AG09319 (cell line): ENCODE results near the gene ITGAD.

Experiments used
- DNase-seq: peaks from one replicate; pipeline ENCODE4 v3.0.0-alpha.2; 2010; ENCODE audit warnings: low read depth; ENCODE audit errors: extremely low read depth
- TF ChIP-seq, protein P1 (sequence below): IDR thresholded peaks from 2 replicates; pipeline ENCODE4 v1.5.1; 2011; ENCODE audit warnings: low read depth, mild to moderate bottlenecking, inconsistent platforms, low read length, moderate library complexity

The ITGAD gene

DNA sequence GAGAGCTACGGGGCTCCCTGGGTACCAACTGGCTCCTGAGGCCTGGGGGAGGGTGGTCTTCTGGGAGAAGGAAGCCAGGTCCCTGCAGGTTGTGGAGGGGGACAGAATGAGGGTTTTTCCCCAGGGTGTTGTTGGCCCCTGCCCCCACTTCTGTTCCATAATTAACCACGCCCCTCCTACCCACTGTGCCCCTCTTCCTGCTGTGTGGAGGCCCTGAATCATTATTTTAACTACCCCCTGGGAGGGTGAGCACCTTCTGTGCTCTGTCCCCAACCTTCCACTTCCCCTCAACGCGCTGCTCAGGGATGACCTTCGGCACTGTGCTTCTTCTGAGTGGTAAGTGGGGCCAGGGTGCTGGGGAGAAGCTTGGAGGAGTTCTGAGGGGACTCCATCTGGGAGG lies at the start of gene ITGAD:
Gene ITGAD (plus strand): TSS at position 280 of the 400 bp plus-strand sequence. CDS start 26 bp downstream, at position 306.
- TF ChIP-seq, protein P1, sequence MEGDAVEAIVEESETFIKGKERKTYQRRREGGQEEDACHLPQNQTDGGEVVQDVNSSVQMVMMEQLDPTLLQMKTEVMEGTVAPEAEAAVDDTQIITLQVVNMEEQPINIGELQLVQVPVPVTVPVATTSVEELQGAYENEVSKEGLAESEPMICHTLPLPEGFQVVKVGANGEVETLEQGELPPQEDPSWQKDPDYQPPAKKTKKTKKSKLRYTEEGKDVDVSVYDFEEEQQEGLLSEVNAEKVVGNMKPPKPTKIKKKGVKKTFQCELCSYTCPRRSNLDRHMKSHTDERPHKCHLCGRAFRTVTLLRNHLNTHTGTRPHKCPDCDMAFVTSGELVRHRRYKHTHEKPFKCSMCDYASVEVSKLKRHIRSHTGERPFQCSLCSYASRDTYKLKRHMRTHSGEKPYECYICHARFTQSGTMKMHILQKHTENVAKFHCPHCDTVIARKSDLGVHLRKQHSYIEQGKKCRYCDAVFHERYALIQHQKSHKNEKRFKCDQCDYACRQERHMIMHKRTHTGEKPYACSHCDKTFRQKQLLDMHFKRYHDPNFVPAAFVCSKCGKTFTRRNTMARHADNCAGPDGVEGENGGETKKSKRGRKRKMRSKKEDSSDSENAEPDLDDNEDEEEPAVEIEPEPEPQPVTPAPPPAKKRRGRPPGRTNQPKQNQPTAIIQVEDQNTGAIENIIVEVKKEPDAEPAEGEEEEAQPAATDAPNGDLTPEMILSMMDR = no peak
- DNase-seq = no peak

DNA sequence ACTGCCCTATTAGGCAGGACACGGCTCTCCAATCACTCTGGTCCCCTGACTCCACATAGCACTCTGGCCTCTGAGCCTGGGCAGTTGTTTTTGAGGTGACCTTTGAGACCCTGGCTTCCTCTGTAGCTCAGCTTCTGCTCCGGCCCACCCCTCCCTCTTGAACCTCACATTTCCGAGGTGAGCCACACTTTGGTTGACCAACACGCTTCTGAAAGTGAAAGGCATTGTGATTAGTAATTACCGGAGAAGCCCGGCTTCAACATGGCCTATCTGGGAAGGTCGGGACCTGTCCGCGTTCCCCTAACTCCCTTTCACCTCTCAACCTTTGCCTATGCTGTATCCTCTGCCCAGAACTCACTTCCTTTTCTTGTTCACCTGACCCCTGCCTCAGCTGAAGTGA lies 48.4 kb upstream of the ITGAD start:
- DNase-seq = no peak

GRCh38 chr16:31347445-31347844 lies 45.7 kb upstream of the ITGAD start:
- no peak for DNase-seq
- TF ChIP-seq, protein P1 = no peak

More for the DNA sequence above, 48.4 kb upstream of the ITGAD start:
- TF ChIP-seq, protein P1 = no peak

GRCh38 chr16:31348579-31348978 lies 44.6 kb upstream of the ITGAD start:
- no peak for DNase-seq
- TF ChIP-seq, protein P1 = no peak

DNA sequence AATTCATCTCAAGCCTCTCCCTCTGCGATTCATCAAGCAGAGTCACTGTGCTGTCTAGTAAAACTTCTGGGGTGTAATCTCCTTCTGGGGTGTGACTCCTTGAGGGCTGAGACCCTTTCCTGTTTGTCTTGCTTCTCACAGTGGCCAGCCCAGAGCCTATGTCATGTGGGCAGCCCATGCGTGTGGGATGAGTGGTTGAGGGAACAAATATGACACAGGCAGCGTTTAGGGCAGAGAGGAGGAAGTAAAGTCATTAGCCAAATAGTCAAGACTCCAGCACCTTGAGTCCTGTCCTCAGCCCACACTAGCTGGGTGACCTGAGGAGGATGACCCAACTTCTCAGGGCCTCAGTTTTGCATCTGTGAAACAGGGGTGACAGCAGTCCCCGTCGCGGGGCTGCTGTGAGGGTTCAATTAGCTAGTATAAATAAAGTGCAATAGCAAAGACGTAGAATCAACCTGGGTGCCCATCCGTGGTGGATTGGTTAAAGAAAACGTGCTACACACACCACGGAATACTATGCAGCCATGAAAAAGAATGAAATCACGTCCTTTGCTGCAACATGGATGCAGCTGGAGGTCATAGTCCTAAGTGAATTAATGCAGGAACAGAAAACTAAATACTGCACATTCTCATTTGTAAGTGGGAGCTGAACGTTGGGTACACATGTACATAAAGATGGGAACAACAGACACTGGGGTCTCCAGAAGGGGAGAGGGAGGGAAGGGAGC lies 42.7 kb upstream of the ITGAD start:
- TF ChIP-seq, protein P1 = no peak
- no peak for DNase-seq

GRCh38 chr16:31351246-31351941 lies 41.7 kb upstream of the ITGAD start:
- DNase-seq = no peak
- TF ChIP-seq, protein P1 = no peak

- no peak for DNase-seq
- TF ChIP-seq, protein P1 = no peak
Measured at GRCh38 chr16:31351942-31352325, 41.2 kb upstream of the ITGAD start.
